OCI-LY3 (cell line): ENCODE measurements around the gene ACSF3.

ENCODE experiments used
- EZH2phosphoT487 ChIP-seq: fragments of 200-600 bp; shearing (Covaris generic); IDR thresholded peaks from 2 replicates; pipeline ENCODE4 v1.6.1; 2018; ENCODE audit warnings: antibody characterized with exemption, mixed run types, low read depth
- TF ChIP-seq, protein P1 (sequence below): fragments of 200-600, 300-600 bp; sonication (generic); IDR thresholded peaks from 2 replicates; pipeline ENCODE4 v1.5.1; 2014; ENCODE audit warnings: antibody characterized with exemption, low read length, low read depth

DNA sequence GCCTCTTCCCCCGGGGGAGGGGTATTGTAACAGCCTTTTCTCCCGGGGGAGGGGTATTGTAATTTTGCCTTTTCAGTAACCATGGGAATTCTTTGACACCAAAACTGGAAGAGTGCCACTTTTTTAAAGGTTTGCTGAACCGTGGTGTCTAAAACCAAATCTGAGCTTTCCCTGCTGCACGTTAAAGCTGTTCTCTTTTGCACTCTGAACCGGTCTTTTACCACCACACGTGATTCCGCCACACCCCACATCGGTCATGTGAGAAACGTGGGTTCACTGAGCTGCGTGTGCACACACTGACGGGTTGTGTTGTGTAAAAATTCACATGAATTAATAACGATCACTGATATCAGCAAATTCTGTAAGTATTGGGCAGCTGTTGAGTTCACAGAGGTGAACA is 9.2 kb upstream of the ACSF3 start:
- TF ChIP-seq, protein P1, sequence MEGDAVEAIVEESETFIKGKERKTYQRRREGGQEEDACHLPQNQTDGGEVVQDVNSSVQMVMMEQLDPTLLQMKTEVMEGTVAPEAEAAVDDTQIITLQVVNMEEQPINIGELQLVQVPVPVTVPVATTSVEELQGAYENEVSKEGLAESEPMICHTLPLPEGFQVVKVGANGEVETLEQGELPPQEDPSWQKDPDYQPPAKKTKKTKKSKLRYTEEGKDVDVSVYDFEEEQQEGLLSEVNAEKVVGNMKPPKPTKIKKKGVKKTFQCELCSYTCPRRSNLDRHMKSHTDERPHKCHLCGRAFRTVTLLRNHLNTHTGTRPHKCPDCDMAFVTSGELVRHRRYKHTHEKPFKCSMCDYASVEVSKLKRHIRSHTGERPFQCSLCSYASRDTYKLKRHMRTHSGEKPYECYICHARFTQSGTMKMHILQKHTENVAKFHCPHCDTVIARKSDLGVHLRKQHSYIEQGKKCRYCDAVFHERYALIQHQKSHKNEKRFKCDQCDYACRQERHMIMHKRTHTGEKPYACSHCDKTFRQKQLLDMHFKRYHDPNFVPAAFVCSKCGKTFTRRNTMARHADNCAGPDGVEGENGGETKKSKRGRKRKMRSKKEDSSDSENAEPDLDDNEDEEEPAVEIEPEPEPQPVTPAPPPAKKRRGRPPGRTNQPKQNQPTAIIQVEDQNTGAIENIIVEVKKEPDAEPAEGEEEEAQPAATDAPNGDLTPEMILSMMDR = no peak
- no peak for TF ChIP-seq EZH2phosphoT487
